ENCODE results near the gene KCNH8.

KCNH8 gene

GRCh38 chr3:19147905-19148767 lies at the start of gene KCNH8:
TSS of gene KCNH8 (plus strand) at chr3:19148510. CDS start at chr3:19148720, 210 bp downstream.
- peak; percentile 90 for DNase-seq

- DNase-seq = peak; percentile 26
Observed at GRCh38 chr3:19102654-19103290, 45.5 kb upstream of the KCNH8 start.

GRCh38 chr3:19103510-19103909 lies 44.8 kb upstream of the KCNH8 start:
- DNase-seq = peak; percentile 1

- DNase-seq = no peak
Observed at GRCh38 chr3:19104459-19104858, 43.9 kb upstream of the KCNH8 start.

- DNase-seq = no peak
Observed at GRCh38 chr3:19105826-19106225, 42.5 kb upstream of the KCNH8 start.

- DNase-seq = no peak
Observed at GRCh38 chr3:19106307-19106706, 42.0 kb upstream of the KCNH8 start.

GRCh38 chr3:19107719-19108118 lies 40.6 kb upstream of the KCNH8 start:
- DNase-seq = no peak

- DNase-seq = no peak
Observed at GRCh38 chr3:19110335-19110895, 37.9 kb upstream of the KCNH8 start.

GRCh38 chr3:19114461-19114860 lies 33.8 kb upstream of the KCNH8 start:
- no peak for DNase-seq

GRCh38 chr3:19116239-19116638 lies 32.1 kb upstream of the KCNH8 start:
- no peak for DNase-seq

- DNase-seq = no peak
Observed at GRCh38 chr3:19124752-19125151, 23.6 kb upstream of the KCNH8 start.

GRCh38 chr3:19139863-19140262 lies 8.4 kb upstream of the KCNH8 start:
- no peak for DNase-seq

- peak; percentile 95 for DNase-seq
Observed at GRCh38 chr3:19146685-19147650, 1.3 kb upstream of the KCNH8 start.

GRCh38 chr3:19148768-19149091 lies 420 bp downstream of the KCNH8 start:
- no peak for DNase-seq

GRCh38 chr3:19149368-19149767 lies 1.1 kb downstream of the KCNH8 start:
- no peak for DNase-seq

GRCh38 chr3:19151171-19151570 lies 2.9 kb downstream of the KCNH8 start:
- DNase-seq = no peak

GRCh38 chr3:19154693-19155250 lies 6.5 kb downstream of the KCNH8 start:
- DNase-seq = no peak

GRCh38 chr3:19155375-19155774 lies 7.1 kb downstream of the KCNH8 start:
- peak; percentile 79 for DNase-seq

- DNase-seq = no peak
Observed at GRCh38 chr3:19159966-19160635, 11.8 kb downstream of the KCNH8 start.

GRCh38 chr3:19165654-19166053 lies 17.3 kb downstream of the KCNH8 start:
- DNase-seq = no peak

- DNase-seq = no peak
Observed at GRCh38 chr3:19171794-19172193, 23.5 kb downstream of the KCNH8 start.

GRCh38 chr3:19173945-19174344 lies 25.6 kb downstream of the KCNH8 start:
- DNase-seq = peak; percentile 89
